GM11168 (cell line): ENCODE data around the gene DDX49.
"Not testable (repeated sequence)": the region's sequence is repeated elsewhere in the genome, so short reads cannot be mapped to it uniquely, and the experiment has no call there.

Experiments used
- in situ Hi-C: fragments of 300-500 bp; cut with MboI; formaldehyde crosslinking; loops from one replicate; pipeline ENCODE4 v1.12.0; 2022; ENCODE audit warnings: low sequenced_read_pairs; ENCODE audit not compliant: unreplicated experiment

Gene DDX49

DNA sequence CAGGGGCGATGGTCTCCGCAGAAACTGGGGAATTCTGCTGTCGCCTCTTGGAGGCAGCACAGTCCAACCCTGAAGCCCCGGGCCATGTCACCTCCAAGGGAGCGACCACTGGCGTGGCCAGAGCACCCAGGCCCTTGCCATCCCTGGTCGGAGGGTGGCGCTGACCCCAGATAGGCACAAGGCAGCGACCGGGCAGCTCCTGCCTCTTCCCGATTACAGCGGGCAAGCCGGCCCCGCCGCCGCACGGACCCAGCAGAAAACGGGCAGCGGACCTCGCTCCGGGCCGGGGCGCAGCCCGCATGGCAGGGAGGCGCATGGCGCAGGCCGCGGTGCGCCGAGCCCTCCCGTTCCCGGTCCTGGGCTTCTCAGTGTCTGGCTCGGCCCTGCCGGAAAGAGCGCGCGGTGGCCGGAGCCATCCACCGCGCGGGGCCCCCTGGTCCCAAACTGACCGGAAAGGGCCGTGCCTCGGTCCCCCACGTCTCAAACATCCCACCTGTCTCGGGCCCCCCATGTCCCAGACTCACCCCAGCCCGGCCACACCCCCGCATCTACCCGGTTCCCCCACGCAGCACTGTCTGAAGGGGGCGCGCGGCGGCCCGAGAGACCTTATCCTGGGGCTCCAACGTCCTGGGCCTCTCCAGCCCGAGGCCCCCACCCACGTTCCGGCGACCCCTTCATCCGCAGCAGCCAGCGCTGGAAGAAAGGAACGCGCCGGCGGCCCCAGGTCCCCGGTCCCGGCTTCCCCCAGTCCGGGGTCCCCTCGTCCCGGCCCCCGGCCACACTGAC, 24.3 kb upstream of the DDX49 start:
- in situ Hi-C loops, result no loop called here

DNA sequence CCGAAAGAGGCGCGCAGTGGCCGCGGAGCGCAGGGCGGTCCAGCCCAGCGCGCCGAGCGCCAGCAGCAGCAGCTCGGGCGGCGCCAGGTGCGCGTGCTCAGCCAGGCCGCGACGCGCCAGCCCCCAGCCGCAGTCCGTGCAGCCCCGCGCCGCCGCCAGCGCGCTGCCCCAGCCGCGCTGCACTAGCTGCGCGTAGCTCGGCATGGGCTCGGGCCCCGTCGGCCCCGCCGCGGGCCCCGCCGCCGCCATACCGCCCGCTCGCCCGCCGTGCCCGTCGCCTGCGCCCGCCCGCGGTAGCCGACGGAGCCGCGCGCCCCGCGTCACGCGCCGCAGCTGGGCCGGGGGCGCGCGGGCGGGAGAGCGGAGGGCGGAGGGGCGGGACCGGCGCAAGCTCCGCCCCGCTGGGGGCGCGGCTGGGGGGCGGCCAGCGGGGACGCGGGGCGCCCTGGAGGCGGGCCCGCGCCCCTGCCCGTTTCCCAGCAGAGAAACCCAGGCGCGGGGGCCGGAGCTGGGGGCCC, 23.6 kb upstream of the DDX49 start, which contains the start of gene CERS1:
CERS1 (minus strand) TSS at position 335 of the 518 bp plus-strand sequence; CDS start at position 249, 86 bp downstream.
- in situ Hi-C loops, result no loop called here

DNA sequence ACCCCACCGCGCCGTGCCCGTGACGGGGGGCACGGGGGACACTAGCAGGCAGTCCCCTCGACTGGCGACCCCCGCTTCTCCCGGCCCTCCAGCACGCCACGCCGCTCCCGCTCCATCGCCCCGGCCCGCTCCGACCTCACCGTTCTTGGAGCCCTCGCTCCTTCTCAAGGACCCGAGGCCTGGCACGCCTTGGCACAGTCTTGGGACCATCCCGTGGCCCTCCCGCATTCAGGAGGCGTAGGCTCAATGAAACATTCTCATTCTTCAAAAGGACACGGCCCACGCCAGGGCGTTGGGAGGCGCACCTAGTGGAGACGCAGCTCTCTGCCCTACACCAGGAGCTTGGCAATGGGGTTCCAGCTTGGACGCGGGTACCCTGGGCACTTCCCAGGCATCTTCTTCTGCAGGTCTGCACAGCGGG, 23.1 kb upstream of the DDX49 start:
- in situ Hi-C loops, result no loop called here

DNA sequence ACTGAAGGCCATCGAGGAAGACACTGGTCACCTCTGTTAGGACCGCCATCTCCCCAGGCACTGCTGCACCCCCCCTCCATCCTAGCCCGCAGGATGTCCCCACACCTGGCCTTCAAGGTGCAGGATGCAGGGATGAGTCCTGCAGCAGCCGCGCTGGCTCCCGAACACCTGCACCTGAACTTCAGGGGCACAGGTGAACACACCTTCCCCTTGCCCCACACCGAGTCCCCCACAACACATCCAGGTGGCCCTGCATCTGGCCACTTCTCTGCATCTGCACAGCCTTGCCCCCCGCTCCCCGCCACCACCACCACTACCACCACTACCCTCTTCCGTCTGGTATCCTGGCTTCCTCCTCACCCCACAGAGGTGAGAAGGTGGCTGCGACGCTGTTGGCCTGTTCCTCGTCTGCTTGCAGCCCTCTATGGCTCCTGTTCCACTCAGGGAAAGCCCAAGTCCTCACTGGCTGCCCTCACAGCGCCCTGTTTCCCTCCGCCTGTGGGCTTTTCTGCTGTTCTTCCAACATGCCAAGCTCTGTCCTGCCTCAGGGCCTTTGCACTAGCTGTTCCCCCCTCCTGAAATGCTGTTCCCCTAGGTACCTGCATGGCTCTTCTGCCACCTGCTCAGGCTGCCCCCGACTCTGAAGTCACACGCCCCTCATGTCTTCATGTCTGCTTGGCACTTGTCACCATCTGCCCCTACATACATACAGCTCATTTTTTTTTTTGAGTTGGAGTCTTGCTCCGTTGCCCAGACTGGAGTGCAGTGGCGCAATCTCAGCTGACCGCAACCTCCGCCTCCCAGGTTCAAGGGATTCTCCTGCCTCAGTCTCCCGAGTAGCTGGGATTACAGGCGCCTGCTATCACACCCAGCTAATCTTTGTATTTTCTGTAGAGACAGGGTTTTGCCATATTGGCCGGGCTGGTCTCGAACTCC, 22.2 kb upstream of the DDX49 start:
- in situ Hi-C loops, result no loop called here

DNA sequence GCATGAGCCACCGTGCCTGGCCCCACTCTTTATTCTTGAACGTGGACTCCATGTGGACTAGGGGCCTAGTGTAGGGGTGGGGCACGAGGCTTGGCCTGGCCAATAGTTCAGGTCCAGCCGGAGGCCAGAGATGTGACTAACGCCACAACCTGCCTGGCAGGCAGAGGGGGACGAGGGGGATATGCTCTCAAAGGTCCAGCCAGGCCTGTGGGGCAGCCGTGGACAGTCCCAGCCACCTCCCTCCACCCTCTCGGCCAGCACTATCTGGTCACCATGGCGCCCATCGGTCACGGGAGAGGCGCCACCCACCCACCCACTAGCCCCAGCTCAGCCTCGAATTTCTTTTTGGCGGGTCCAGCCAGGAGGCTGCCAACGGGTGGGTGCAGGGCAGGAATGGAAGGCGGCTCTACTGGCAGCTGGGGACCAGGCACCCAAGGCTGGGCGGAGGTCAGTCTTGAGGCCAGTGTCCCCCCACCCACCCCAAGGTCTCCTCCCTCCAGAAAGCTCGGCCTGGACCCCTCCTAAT, 21.4 kb upstream of the DDX49 start:
- in situ Hi-C loops, result no loop called here

DNA sequence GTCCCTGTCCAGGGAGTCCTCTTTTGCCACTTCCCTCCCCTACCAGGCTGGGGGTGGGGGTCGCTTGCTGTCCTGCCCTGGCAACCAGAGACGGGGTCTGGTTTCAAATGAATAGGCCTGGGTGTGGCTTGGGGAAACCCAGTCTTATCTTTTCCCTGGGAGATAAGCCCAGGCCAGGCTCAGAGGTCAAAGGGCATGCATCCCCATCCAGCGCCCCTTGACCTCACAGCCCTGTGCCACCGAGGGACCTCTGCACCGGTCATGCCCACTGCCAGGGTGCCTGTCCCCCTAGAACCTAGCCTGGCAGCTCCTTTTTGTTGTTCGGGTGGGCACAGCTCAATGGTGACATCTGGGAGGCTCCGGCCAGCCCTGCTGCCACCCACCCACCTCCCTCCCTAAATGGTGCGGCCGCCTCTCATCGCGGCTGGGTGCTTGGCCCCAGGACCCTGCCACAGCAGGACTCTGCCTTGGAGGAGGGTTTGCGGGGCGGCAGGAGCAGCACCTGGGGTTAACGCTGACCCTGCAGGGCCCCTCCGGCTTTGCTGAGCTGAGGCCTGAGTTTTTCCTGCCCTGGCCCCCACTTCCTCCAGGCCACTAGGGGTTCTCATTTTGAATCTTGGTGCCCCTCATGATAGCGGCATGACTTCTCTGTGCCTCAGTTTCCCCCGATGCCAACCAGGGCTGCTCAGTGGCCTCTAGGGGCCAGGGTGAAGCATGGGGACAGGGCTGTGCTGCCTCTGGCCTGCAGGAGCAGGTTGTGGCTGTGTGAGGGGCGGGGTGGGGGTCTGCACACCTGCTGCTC, 20.7 kb upstream of the DDX49 start:
- in situ Hi-C loops, result no loop called here

DNA sequence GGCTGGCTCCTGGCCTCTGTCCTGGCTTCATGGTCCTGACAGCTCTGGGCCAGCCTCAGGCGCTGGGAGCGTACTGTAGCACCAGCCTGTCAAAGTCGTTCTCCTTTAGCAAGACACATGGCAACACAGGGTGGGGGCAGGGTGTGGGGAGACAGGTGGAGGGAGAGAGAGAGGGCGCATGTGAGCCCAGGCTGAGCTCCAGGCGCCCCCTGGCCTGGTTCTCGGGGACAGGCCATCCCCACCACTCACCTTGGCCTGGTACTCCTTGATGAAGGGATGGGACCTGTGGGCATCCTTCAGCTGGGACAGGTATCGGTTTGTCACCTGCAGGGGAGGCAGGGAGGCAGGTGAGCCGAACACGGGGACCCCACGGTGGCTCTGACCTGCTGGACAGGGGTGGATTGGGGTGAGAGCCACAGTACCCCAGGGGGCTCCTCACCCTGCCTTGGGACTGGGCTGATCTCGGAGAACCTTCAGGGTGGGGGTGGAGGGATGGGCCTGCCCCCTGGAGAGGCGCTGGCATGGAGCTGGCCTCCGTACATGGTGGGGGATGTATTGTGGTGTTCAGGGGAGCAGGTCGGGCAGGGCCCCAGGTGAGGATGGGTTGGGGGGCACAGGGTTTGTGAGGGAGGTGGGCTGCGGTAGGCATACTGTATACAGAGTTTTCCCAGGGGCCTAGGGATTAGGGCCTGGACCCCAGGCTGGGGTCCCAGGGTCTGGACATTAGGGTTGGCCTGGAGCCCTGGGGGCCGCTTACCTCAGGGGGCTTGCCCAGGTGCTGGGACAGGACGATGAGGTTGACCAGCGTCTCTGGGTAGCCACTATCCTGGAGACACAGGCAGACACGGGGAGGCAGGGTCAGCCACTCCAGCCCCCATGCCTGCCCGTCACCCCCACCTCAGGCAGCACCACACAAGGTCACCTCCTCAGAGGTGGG, 19.6 kb upstream of the DDX49 start:
- in situ Hi-C loops, result no loop called here

DNA sequence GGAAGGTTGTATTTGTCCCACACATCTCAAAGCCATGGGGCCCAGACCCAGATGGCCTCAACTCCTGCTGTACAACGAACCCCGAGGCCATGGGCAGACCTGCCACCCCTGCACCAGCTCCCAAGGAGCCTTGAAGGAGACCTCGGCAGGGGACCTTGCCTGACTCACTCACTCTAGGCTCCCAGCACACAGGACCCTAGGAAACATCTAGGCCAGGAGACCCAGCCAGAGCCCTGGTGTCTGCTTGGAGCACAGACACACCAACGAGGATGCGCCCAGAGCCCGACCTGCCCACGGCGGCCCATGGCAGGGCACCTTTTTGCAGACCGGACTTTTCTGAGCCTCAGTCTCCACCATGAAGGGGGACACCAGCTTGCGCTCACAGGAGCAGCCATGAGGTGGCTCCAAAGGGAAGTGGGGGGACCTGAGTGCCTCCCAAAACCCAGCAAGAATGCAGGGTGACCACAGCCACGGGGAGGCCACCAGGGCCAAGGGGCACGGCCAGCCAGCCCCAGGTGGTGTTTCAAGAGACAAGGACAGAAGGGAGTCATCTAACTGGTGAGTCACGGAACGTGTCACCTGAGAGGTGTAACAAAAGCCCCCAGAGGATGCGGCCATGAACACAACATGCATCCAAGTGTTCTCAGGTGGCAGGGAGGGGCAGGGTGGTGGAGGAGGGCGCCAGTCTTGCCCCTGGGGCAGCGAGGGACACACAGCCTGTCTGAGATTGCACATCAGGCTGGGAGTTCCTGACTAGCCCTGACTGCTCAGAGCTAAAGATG, 18.6 kb upstream of the DDX49 start:
- in situ Hi-C loops, result no loop called here

DNA sequence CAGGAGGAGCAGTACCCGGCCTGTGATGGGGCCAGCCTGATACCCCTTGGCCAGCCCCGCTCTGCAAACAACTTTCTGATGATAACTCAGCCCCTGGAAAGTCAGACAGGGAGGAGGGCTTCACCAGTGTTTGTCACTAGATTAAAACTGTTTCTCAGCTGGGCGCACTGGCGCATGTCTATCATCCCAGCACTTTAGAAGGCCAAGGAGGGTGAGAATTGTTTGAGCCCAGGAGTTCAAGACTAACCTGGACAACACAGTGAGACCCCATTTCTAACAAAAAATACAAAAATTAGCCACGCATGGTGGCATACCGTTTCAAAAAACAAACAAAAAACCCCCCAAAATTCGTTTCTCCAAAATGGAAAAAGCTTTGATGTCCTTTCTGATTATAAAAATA, 18.0 kb upstream of the DDX49 start:
- in situ Hi-C loops, result no loop called here

DNA sequence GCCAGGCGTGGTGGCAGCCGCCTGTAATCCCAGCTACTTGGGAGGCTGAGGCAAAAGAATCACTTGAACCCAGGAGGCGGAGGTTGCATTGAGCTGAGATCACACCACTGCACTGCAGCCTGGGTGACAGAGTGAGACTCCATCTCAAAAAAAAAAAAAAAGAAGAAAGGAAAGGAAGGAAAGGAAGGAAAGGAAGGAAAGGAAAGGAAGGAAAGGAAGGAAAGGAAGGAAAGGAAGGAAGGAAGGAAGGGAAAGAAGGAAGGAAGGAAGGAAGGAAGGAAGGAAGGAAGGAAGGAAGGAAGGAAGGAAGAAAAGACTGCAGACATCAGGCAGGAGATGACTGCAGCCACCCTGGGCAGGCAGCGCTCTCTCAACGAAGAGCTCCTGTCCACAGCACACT, 17.0 kb upstream of the DDX49 start:
- in situ Hi-C loops, result not testable (repeated sequence)

DNA sequence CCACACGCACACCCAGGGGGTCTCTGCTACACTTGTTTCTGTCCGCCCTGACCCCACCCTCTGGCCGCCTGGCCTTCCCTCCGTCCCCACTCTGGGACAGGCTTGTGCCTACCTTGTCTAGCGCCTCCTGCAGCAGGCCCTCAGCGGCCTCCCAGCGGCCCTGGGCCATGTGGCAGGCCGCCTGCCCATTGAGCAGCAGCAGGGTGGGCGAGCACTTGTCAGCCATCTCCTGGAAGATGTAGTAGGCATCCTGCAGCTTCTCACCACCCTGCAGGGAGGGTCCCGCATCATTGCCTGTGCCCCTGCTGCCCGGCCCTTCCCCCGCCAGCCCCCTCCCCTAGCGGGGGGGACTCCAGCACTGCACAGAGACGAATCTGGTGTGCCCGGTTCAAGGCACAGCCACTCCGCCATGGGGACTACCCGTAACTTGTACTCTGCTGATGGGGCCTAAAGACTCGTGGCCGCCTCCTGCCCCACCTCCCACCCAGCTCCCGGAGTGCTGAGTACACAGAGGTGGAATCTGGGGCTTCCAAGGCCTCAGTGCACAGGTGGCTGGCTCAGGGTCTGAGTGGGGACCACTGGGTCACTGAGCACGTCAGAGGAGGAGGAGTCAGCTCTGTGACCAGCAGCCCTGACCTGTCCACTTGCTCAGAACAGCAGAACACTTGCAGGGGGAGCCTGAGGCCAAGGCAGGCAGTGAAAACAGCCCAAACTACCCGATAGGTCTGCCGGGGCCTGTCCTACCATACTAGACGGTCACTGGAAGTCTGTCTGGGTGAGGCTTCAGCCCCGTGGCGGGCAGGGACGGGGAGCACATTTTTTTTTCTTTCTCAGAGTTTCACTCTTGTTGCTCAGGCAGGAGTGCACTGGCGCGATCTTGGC, 16.1 kb upstream of the DDX49 start:
- in situ Hi-C loops, result no loop called here

DNA sequence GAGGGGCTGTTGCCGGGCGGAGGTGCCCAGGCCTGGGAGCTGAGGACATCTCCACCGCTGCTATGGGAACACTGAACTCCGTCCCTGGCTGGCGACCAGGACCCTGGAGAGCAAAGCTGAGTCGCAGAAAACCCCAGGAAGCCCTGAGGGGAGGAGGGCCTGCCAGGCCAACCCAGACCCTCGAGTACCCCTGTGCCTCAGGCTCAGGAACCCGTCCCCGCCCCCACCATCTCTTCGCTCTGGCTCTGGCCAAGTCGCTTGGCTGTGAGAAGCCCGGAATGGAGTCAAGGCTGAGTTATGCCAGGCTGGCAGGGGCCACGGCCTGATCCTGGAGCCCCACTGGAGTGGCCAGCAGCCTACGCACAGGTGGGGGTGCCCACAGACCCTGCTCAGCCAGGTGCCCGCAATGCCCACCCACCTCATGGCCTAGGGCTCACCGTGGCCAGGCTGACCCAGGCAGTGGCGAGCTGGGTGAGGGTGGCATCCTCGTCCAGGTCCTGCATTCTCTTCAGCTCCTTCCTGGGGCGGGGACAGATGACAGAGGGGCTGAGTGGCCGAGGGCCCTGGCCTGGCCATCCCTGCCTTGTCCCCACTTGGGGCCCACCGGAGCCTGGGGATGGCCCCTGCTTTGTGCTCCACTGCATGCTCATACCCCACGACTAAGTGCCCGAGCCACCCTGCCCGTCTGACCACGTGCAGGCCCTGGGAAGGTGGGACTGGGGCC, 15.0 kb upstream of the DDX49 start:
- in situ Hi-C loops, result no loop called here

DNA sequence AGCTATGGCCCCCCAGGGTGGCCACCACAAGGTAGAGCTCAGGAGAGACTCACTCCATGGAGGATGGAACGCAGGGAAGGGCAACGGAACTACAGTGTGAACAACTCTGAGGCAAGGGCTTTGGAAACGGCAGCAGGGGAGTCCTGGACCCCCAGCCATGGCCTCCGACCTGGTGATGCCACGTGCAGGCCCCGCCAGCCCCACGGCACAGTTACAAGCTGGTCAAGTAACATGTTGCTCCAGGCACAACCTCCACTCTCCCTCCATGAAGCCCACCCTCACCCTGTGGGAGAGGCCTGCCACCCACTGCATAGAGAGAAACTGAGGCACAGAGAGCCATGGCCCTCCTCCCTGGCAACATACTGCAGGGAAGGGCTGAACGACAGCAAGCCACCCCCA, 14.5 kb upstream of the DDX49 start:
- in situ Hi-C loops, result no loop called here

DNA sequence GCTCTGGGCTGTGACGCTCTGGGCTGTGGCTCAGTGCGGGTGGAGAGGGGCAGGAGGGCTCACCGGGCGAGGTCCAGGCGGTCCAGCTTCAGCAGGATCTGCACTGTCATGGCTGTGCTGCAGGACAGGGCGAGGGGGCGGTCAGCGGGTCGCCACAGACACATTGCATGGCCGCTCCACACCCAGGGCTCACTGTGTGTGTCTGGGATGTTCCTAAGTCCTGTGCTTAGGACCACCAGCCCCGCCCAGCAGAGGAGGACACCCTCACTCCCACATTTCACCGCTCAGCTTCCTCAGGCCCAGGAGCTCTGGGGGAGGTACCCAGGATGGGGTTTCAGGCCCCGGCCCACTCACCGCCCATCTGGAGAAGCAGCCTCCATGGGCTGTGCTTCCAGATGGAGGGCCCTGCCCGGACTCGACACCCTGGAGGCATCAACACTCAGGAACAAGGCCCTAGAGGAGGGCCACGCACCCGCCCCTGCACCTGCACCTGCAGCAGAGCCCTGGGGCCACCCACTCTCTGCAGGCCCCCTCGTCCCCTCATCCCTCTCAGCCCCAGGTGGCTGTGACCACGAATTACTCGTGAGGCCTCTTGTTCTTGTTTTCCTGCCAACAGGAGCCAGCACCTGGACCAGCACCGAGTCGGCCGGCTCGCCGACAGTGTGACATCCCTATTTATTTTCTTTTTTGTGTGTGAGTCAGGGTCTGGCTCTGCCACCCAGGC, 13.8 kb upstream of the DDX49 start:
- in situ Hi-C loops, result no loop called here

DNA sequence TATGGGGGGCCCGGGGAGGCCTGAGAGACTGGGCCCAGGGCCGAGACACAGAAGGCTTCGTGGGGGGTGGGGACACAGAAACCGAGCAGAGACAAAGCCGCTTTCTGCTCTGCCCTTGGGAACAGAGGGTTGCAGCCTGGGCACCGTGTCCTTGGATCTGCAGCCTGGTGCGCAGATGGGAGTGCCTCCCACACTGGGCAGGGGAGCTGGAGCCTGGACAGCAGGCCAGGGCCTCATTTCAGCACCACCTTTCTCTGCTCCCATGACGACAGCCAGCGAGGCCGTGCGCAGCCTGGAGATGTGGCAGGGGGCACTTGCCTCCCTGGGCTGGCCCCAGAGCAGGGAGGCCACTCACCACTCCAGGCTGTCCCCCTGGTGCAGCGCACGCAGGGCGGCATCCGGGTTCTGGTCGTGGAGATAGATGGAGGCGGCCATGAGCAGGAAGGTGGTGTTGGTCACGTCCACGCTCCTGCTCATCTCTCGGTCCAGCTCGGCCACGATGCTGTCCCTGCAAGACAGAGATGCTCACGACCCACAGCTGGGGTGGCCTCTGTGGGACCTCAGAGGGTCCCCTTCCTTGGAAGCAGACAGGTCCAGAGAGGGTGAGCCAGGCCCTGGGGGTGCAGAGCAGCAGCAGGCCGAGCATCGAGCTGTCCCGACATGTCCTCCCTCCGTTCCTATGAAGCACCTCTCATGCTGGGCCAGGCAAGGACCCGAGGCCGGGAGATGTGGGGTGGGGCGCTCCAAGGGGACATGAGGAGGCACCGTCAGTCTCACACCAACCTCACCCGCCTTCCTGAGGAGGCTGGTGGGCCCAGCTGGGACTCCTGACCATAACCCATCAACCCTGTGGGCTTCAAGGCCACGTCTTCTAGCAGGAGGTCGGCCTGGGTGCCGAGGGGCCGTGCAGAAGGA, 12.7 kb upstream of the DDX49 start:
- in situ Hi-C loops, result no loop called here
